Stimulated activated CD4-positive, alpha-beta T cell treated with anti-CD3 and anti-CD28 coated beads, Interleukin-15, amount 100 ng/mL, for 1 hour (primary cell): ENCODE measurements around the gene MCCD1.
A peak's percentile ranks its signal among the peaks of the same experiment; 100 is the strongest.

Source experiments
- DNase-seq, 2 donors: peaks; one replicate each; pipeline ENCODE4 v3.0.0-alpha.2; 2020; ENCODE audit warnings: low read depth in 1 of 2, low spot score in 1 of 2

The MCCD1 gene

GRCh38 chr6:31510007-31510406, 18.8 kb upstream of the MCCD1 start:
- DNase-seq, result no peak

- DNase-seq, result no peak
These were observed 15.2 kb upstream of the MCCD1 start for GRCh38 chr6:31513456-31514165.

GRCh38 chr6:31521835-31522234, 6.9 kb upstream of the MCCD1 start:
- DNase-seq, result no peak

GRCh38 chr6:31525553-31525931, 3.2 kb upstream of the MCCD1 start:
- DNase-seq, result no peak

GRCh38 chr6:31525932-31526591, 2.7 kb upstream of the MCCD1 start:
- DNase-seq, result no peak

- no peak for DNase-seq
These were observed 420 bp upstream of the MCCD1 start for GRCh38 chr6:31528307-31528777.

GRCh38 chr6:31529329-31530150, 778 bp downstream of the MCCD1 start:
- DNase-seq, result no peak

- DNase-seq, result no peak
These were observed 1.9 kb downstream of the MCCD1 start for GRCh38 chr6:31530659-31531058.

GRCh38 chr6:31531162-31531561, 2.4 kb downstream of the MCCD1 start:
- DNase-seq, result no peak

- DNase-seq, result no peak
These were observed 3.2 kb downstream of the MCCD1 start for GRCh38 chr6:31531771-31532643.

GRCh38 chr6:31532644-31533454, 4.1 kb downstream of the MCCD1 start:
- no peak for DNase-seq

- no peak for DNase-seq
These were observed 4.7 kb downstream of the MCCD1 start for GRCh38 chr6:31533455-31533841.

GRCh38 chr6:31534011-31534410, 5.2 kb downstream of the MCCD1 start:
- no peak for DNase-seq

- no peak for DNase-seq
These were observed 5.8 kb downstream of the MCCD1 start for GRCh38 chr6:31534521-31535040.

GRCh38 chr6:31535538-31536324, 7.0 kb downstream of the MCCD1 start:
- no peak for DNase-seq

- DNase-seq, result no peak
These were observed 10.1 kb downstream of the MCCD1 start for GRCh38 chr6:31538805-31539400.

- DNase-seq, result no peak
These were observed 11.9 kb downstream of the MCCD1 start for GRCh38 chr6:31540640-31541039.

- DNase-seq, result peak in 1 of 2 donors; percentile 49
These were observed 12.4 kb downstream of the MCCD1 start for GRCh38 chr6:31541059-31541657.
